T-cell (primary cell): ENCODE results near the gene ADGRG1. TPM values are rescaled to one million over a fixed set of nuclear protein-coding genes. Genes with fewer than 3 reads are reported as not detected.

Source experiments
- ATAC-seq, 4 experiments: fragments of 200-7000 bp in 3 of 4; fragments of 150-1000 bp in 1 of 4; cut with Tn5 transposase; replicated peaks in 1 of 4; 1 replicate in 3 of 4; 2 replicates in 1 of 4; pipeline ENCODE4 v1.10.0; 2021; ENCODE audit warnings: moderate library complexity in 3 of 4, mild to moderate bottlenecking in 2 of 4, moderate number of reproducible peaks in 1 of 4
- CTCF ChIA-PET, 2 donors: fragments of 300-600 bp; sonication (Branson Sonifier 250); formaldehyde crosslinking; loops; one replicate each; lab custom pipeline; 2022; ENCODE audit warnings: antibody characterized with exemption in 2 of 2; lab: Charles Lee
- POLR2A ChIA-PET, 2 donors: fragments of 300-600 bp; sonication (Branson Sonifier 250); formaldehyde crosslinking; loops; one replicate each; lab custom pipeline; 2022; ENCODE audit warnings: antibody characterized with exemption in 2 of 2; lab: Charles Lee
- DNase-seq, 35 experiments: peaks; one replicate each; pipeline versions ENCODE4 v3.0.0 to v3.0.0-alpha.2; 2013 to 2023
- H3K27ac ChIP-seq: one replicate; pipeline ENCODE4 v1.5.1; 2013; ENCODE audit warnings: low read length
- H3K27me3 ChIP-seq, 2 experiments: replicated peaks in 1 of 2; 1 replicate in 1 of 2; 2 replicates in 1 of 2; pipeline versions ENCODE4 v1.6.1 to v1.7.0; 2013; ENCODE audit warnings: low read length in 1 of 2, mixed read lengths in 1 of 2; ENCODE audit not compliant: control insufficient read depth in 2 of 2, insufficient read depth in 2 of 2; ENCODE audit errors: extremely low read depth in 1 of 2
- H3K36me3 ChIP-seq, 2 donors: 1 replicate in 1 of 2; 2 replicates in 1 of 2; pipeline versions ENCODE4 v1.6.1 to v1.7.0; 2013; ENCODE audit warnings: low read length in 1 of 2; ENCODE audit not compliant: control insufficient read depth in 2 of 2, insufficient read depth in 1 of 2; ENCODE audit errors: extremely low read depth in 1 of 2
- H3K4me1 ChIP-seq, 2 experiments: 1 replicate in 1 of 2; 2 replicates in 1 of 2; pipeline versions ENCODE4 v1.6.1 to v1.7.0; 2013; ENCODE audit warnings: low read length in 2 of 2, mixed read lengths in 1 of 2; ENCODE audit not compliant: insufficient read depth in 2 of 2, control insufficient read depth in 1 of 2; ENCODE audit errors: extremely low read depth in 1 of 2
- H3K4me3 ChIP-seq, 2 donors: 1 replicate in 1 of 2; 2 replicates in 1 of 2; pipeline versions ENCODE4 v1.5.1 to v1.7.0; 2013; ENCODE audit warnings: mild to moderate bottlenecking in 2 of 2, low read length in 1 of 2, moderate library complexity in 1 of 2; ENCODE audit not compliant: control insufficient read depth in 1 of 2; ENCODE audit errors: extremely low read depth in 1 of 2
- H3K9me3 ChIP-seq: 2 replicates; pipeline ENCODE4 v1.7.0; 2013
- H3K27ac Mint-ChIP-seq, 2 donors: one replicate each; pipeline ENCODE4 v1.8.0; 2020 to 2021; ENCODE audit warnings: mild to moderate bottlenecking in 2 of 2, mixed read lengths in 2 of 2
- H3K27me3 Mint-ChIP-seq, 2 donors: one replicate each; pipeline ENCODE4 v1.8.0; 2021 to 2022; ENCODE audit warnings: mixed read lengths in 2 of 2
- H3K36me3 Mint-ChIP-seq: one replicate; pipeline ENCODE4 v1.8.0; 2021; ENCODE audit warnings: mixed read lengths
- H3K4me1 Mint-ChIP-seq, 3 donors: one replicate each; pipeline ENCODE4 v1.8.0; 2020 to 2022; ENCODE audit warnings: mixed read lengths in 3 of 3, mild to moderate bottlenecking in 1 of 3
- H3K4me3 Mint-ChIP-seq, 3 donors: one replicate each; pipeline ENCODE4 v1.8.0; 2020 to 2022; ENCODE audit warnings: mild to moderate bottlenecking in 3 of 3, mixed read lengths in 3 of 3, moderate library complexity in 3 of 3
- H3K9me3 Mint-ChIP-seq, 3 donors: one replicate each; pipeline ENCODE4 v1.8.0; 2020 to 2022; ENCODE audit warnings: mixed read lengths in 3 of 3
- WGBS: methylation state at CpG from one replicate; pipeline ENCODE4 v1.1.5; 2013; ENCODE audit warnings: missing lambda C conversion rate; ENCODE audit not compliant: insufficient coverage; 5-methylcytosine and 5-hydroxymethylcytosine counted together
- total RNA-seq, 35 experiments: library from RNA in 6 of 35; stranded (reverse) in 6 of 35; fragments of 120-200 nt in 1 of 35; gene quantifications; one replicate each; pipeline versions ENCODE4 v1.2.1 to v1.2.4 and lab custom pipeline; 2013 to 2026

Gene ADGRG1
- total RNA-seq, 5 donors from 2014 or later (not counting 1 experiment from before 2014, with no cell fraction given): 7.8 to 91.7 (median 11.7) TPM

- ChIA-PET CTCF (interaction anchor here (0.6 to 3.4 kb wide), 12 partner anchors 8 to 224 kb away, joined by 3 to 33 read pairs (median 5); no protein-coding TSS in a partner anchor), POLR2A (interaction anchor here in 1 of 2 donors (0.6 to 0.8 kb wide), 2 partner anchors 38 to 55 kb away, joined by 3 read pairs; no protein-coding TSS in a partner anchor)
- H3K4me1 ChIP-seq: peaks cover 0 to 81% of the 10 kb centered on the region in 2 experiments
- Mint-ChIP-seq H3K36me3 (no peaks in the 10 kb centered on the region), H3K9me3 (no peaks in the 10 kb centered on the region), H3K27me3 (no peaks in the 10 kb centered on the region), H3K4me3 (peak overlapping the region in 1 of 3 donors; percentile 67), H3K27ac (peak overlapping the region; percentile 48 to 60), H3K4me1 (peaks cover 30 to 38% (median 35%) of the 10 kb centered on the region in 3 donors)
- peaks cover 0 to 10% of the 10 kb centered on the region in 2 donors for H3K36me3 ChIP-seq
- DNase-seq: peak in 1 of 35 experiments; percentile 22
- peaks cover 0 to 7% of the 10 kb centered on the region in 2 experiments for H3K27me3 ChIP-seq
- 74% methylated on average over 6 of the region's 10 CpGs for WGBS
- H3K9me3 ChIP-seq: no peaks in the 10 kb centered on the region
- H3K4me3 ChIP-seq: peak overlapping the region in 1 of 2 donors; percentile 32
- peak overlapping the region; percentile 7 for H3K27ac ChIP-seq
- no peak for ATAC-seq
These were observed 18.9 kb downstream of the ADGRG1 start for GRCh38 chr16:57647136-57647875.

GRCh38 chr16:57648125-57648524, 19.7 kb downstream of the ADGRG1 start:
- CTCF ChIA-PET: interaction anchor here (0.5 to 3.4 kb wide), 15 partner anchors 9 to 301 kb away, joined by 3 to 33 read pairs (median 5); no protein-coding TSS in a partner anchor
- DNase-seq: peak in 1 of 35 experiments; percentile 19
- 80% methylated on average over 1 of the region's 5 CpGs for WGBS
- H3K27me3 ChIP-seq: peaks cover 0 to 7% of the 10 kb centered on the region in 2 experiments
- H3K4me1 ChIP-seq: peaks cover 0 to 89% of the 10 kb centered on the region in 2 experiments
- Mint-ChIP-seq H3K27me3 (no peaks in the 10 kb centered on the region), H3K27ac (peak overlapping the region; percentile 35 to 60), H3K9me3 (no peaks in the 10 kb centered on the region), H3K36me3 (no peaks in the 10 kb centered on the region), H3K4me3 (peak overlapping the region in 1 of 3 donors; percentile 67), H3K4me1 (peaks cover 30 to 38% (median 33%) of the 10 kb centered on the region in 3 donors)
- POLR2A ChIA-PET: interaction anchor here in 1 of 2 donors (0.5 kb wide), 1 partner anchor 59 kb away, joined by 4 read pairs; no protein-coding TSS in a partner anchor
- no peak for ATAC-seq
- H3K27ac ChIP-seq: peak overlapping the region; percentile 32
- peak overlapping the region in 1 of 2 donors; percentile 32 for H3K4me3 ChIP-seq
- H3K9me3 ChIP-seq: no peaks in the 10 kb centered on the region
- H3K36me3 ChIP-seq: peaks cover 0 to 17% of the 10 kb centered on the region in 2 donors

DNA sequence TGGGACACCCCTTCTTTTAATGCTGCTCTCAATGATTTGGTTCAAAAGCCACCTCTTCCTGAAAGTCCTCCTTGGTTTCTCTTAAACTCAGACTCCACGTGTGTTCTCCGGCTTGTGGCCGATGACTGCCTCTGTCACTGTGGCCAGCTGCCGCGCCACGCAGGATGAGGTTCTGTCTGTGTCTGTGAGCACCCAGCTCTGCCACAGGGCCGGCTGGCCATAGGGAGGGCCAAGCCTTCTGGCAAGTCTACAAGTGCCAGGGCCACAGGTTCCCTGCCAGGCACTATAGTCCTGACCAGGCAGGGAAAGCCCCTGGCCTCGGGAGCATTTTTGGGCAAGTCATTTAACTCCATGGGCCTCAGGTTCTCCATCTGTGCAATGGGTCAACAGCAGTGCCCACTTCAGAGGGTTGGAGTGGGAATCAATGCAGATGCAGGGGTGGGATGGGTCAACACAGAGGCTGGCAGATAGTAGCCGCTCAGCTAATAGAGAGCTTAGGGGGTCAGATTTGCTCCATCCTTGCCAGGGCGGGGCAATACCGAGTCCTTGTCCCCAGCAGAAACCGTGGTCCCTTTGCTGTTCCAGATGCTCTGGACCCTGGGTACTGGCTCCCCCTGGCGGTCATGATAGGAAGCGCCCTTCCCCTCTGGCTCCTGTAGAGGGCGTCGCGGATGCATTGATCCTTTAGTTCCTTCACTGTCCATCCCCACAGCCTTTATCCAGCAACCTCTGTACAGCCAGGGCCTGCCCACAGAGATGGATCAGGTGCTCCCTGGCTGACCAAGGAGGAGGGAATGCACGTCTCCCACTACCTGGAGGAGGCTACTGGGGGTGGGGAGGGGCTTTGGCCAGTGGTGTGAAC, 20.4 kb downstream of the ADGRG1 start:
- peak overlapping the region in 1 of 2 donors; percentile 32 for H3K4me3 ChIP-seq
- ChIA-PET CTCF (interaction anchor here (0.5 to 3.4 kb wide), 17 partner anchors 10 to 301 kb away, joined by 3 to 33 read pairs (median 5); partner anchors contain the start of gene KATNB1 (in 1 of the 2)), POLR2A (interaction anchor here in 1 of 2 donors (0.5 kb wide), 1 partner anchor 60 kb away, joined by 4 read pairs; no protein-coding TSS in a partner anchor)
- peaks cover 0 to 17% of the 10 kb centered on the region in 2 donors for H3K36me3 ChIP-seq
- DNase-seq: peak; percentile 46 to 89 (median 79)
- no peaks in the 10 kb centered on the region for H3K27me3 Mint-ChIP-seq
- H3K36me3 Mint-ChIP-seq: no peaks in the 10 kb centered on the region
- peaks cover 0 to 2% of the 10 kb centered on the region in 2 experiments for H3K27me3 ChIP-seq
- H3K27ac ChIP-seq: peak overlapping the region; percentile 32
- no peaks in the 10 kb centered on the region for H3K9me3 Mint-ChIP-seq
- peak overlapping the region; percentile 16 to 63 for H3K27ac Mint-ChIP-seq
- WGBS: 36% methylated on average over 18 of the region's 18 CpGs
- H3K9me3 ChIP-seq: no peaks in the 10 kb centered on the region
- H3K4me1 ChIP-seq: peaks cover 0 to 90% of the 10 kb centered on the region in 2 experiments
- peak; percentile 74 to 87 (median 84) for ATAC-seq
- peaks cover 30 to 38% (median 30%) of the 10 kb centered on the region in 3 donors for H3K4me1 Mint-ChIP-seq
- H3K4me3 Mint-ChIP-seq: peak overlapping the region; percentile 23 to 51 (median 25)

DNA sequence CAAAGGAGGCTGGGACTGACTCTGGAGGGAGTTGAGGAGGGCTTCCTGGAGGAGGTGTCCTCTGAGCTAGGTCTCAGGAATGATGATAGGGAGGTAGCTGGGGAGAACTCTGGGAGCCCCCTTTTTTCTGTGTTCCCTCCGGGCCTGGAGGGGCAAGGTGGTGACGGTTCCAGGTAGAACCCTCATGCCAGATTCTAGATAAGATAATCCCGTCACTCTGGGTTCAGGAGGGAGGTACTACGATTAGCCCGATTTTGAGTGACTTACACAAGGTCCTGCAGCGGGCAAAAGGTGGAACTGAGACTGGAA, 21.0 kb downstream of the ADGRG1 start:
- Histone ChIP-seq H3K4me3 (no peak overlapping the region), H3K27me3 (no peaks in the 10 kb centered on the region), H3K36me3 (peaks cover 0 to 17% of the 10 kb centered on the region in 2 donors), H3K27ac (no peak overlapping the region), H3K4me1 (peaks cover 0 to 90% of the 10 kb centered on the region in 2 experiments), H3K9me3 (no peaks in the 10 kb centered on the region)
- POLR2A ChIA-PET: no interaction called here
- Mint-ChIP-seq H3K36me3 (no peaks in the 10 kb centered on the region), H3K4me3 (peak overlapping the region in 1 of 3 donors; percentile 38), H3K27ac (no peak overlapping the region), H3K9me3 (no peaks in the 10 kb centered on the region), H3K4me1 (peaks cover 30 to 38% (median 30%) of the 10 kb centered on the region in 3 donors), H3K27me3 (no peaks in the 10 kb centered on the region)
- DNase-seq (no peak), ATAC-seq (no peak)
- CTCF ChIA-PET: interaction anchor here (0.5 to 3.4 kb wide), 11 partner anchors 9 to 86 kb away, joined by 3 to 33 read pairs (median 6); partner anchors contain the start of gene KATNB1 (in 1 of the 2)
- WGBS: 87% methylated on average over 5 of the region's 6 CpGs

GRCh38 chr16:57649846-57650245, 21.4 kb downstream of the ADGRG1 start:
- H3K27ac Mint-ChIP-seq: peak overlapping the region in 1 of 2 donors; percentile 69
- no peak for DNase-seq
- H3K9me3 ChIP-seq: no peaks in the 10 kb centered on the region
- no peak overlapping the region for H3K27ac ChIP-seq
- H3K4me1 ChIP-seq: peaks cover 0 to 90% of the 10 kb centered on the region in 2 experiments
- H3K36me3 ChIP-seq: peaks cover 0 to 17% of the 10 kb centered on the region in 2 donors
- H3K36me3 Mint-ChIP-seq: no peaks in the 10 kb centered on the region
- ATAC-seq: no peak
- H3K27me3 Mint-ChIP-seq: no peaks in the 10 kb centered on the region
- no peak overlapping the region for H3K4me3 Mint-ChIP-seq
- H3K4me1 Mint-ChIP-seq: peaks cover 30 to 38% (median 30%) of the 10 kb centered on the region in 3 donors
- H3K4me3 ChIP-seq: no peak overlapping the region
- no peaks in the 10 kb centered on the region for H3K27me3 ChIP-seq
- WGBS: 95% methylated on average over 5 of the region's 7 CpGs
- no peaks in the 10 kb centered on the region for H3K9me3 Mint-ChIP-seq
- POLR2A ChIA-PET: no interaction called here
- CTCF ChIA-PET: interaction anchor here (0.5 to 3.4 kb wide), 12 partner anchors 10 to 85 kb away, joined by 3 to 33 read pairs (median 5); partner anchors contain the start of gene KATNB1 (in 1 of the 2)
